GM21723 (cell line): ENCODE data around the gene INHBB.

ENCODE experiments used
- ATAC-seq: cut with Tn5 transposase; IDR thresholded peaks from one replicate; pipeline ENCODE4 v1.9.1; 2021; ENCODE audit warnings: mild to moderate bottlenecking, moderate library complexity; ENCODE audit not compliant: unreplicated experiment

The INHBB gene

GRCh38 chr2:120354935-120355779 lies 9.2 kb downstream of the INHBB start:
- no peak for ATAC-seq

GRCh38 chr2:120355780-120356266 lies 9.9 kb downstream of the INHBB start:
- no peak for ATAC-seq

GRCh38 chr2:120357768-120358167 lies 11.8 kb downstream of the INHBB start:
- ATAC-seq = no peak

GRCh38 chr2:120358734-120359465 lies 13.0 kb downstream of the INHBB start:
- no peak for ATAC-seq

GRCh38 chr2:120360307-120360855 lies 14.4 kb downstream of the INHBB start:
- no peak for ATAC-seq

GRCh38 chr2:120362926-120363325 lies 17.0 kb downstream of the INHBB start:
- ATAC-seq = no peak

GRCh38 chr2:120365236-120365793 lies 19.4 kb downstream of the INHBB start:
- no peak for ATAC-seq

GRCh38 chr2:120366698-120367097 lies 20.8 kb downstream of the INHBB start:
- no peak for ATAC-seq

- ATAC-seq = no peak
These were observed 21.3 kb downstream of the INHBB start for GRCh38 chr2:120367221-120367620.

GRCh38 chr2:120367649-120368048 lies 21.7 kb downstream of the INHBB start:
- ATAC-seq = no peak

- ATAC-seq = no peak
These were observed 22.1 kb downstream of the INHBB start for GRCh38 chr2:120368086-120368485.

- no peak for ATAC-seq
These were observed 23.3 kb downstream of the INHBB start for GRCh38 chr2:120369250-120369649.

GRCh38 chr2:120371969-120372625 lies 26.2 kb downstream of the INHBB start:
- no peak for ATAC-seq

GRCh38 chr2:120372816-120373215 lies 26.9 kb downstream of the INHBB start:
- no peak for ATAC-seq

GRCh38 chr2:120373424-120373823 lies 27.5 kb downstream of the INHBB start:
- no peak for ATAC-seq

- no peak for ATAC-seq
These were observed 28.9 kb downstream of the INHBB start for GRCh38 chr2:120374821-120375220.

- no peak for ATAC-seq
These were observed 29.5 kb downstream of the INHBB start for GRCh38 chr2:120375251-120376020.

- ATAC-seq = no peak
These were observed 30.2 kb downstream of the INHBB start for GRCh38 chr2:120376101-120376500.

GRCh38 chr2:120376679-120377640 lies 31.0 kb downstream of the INHBB start:
- no peak for ATAC-seq
